HepG2 (cell line): Measurements from ENCODE around the gene CCDC150. TPM values are rescaled to one million over a fixed set of nuclear protein-coding genes. Genes with fewer than 3 reads are reported as not detected.

Experiments
- ATF7 ChIP-seq, 2 experiments: fragments of 450-650 bp in 1 of 2; sonication (generic) in 1 of 2; formaldehyde crosslinking in 1 of 2; IDR thresholded peaks; 2 replicates each; pipeline versions ENCODE4 v1.4.0 to v1.6.1; 2016 to 2020; ENCODE audit warnings: antibody characterized with exemption in 1 of 2, mild to moderate bottlenecking in 1 of 2, missing genetic modification reagents in 1 of 2
- DMAP1 ChIP-seq: IDR thresholded peaks from 2 replicates; pipeline ENCODE4 v1.6.1; 2016
- FOSL1 ChIP-seq: sonication (generic); formaldehyde crosslinking; IDR thresholded peaks from 2 replicates; pipeline ENCODE4 v1.9.0; 2021; ENCODE audit warnings: missing genetic modification reagents, borderline replicate concordance
- HNF1A ChIP-seq, 2 experiments: sonication (generic) in 1 of 2; formaldehyde crosslinking in 1 of 2; IDR thresholded peaks; 2 replicates each; pipeline versions ENCODE4 v1.4.0 to v1.6.1; 2016 to 2020; ENCODE audit warnings: borderline replicate concordance in 1 of 2, low read depth in 1 of 2, mild to moderate bottlenecking in 1 of 2, missing genetic modification reagents in 1 of 2
- NR3C1 ChIP-seq: sonication (generic); formaldehyde crosslinking; IDR thresholded peaks from 2 replicates; pipeline ENCODE4 v1.4.0; 2020; ENCODE audit warnings: missing genetic modification reagents
- RERE ChIP-seq: IDR thresholded peaks from 2 replicates; pipeline ENCODE4 v1.6.1; 2016; ENCODE audit warnings: low read depth, missing genetic modification reagents, missing compliant biosample characterization
- SP5 ChIP-seq: IDR thresholded peaks from 2 replicates; pipeline ENCODE4 v1.6.1; 2016; ENCODE audit warnings: low read depth, borderline replicate concordance
- TEAD2 ChIP-seq: sonication (generic); formaldehyde crosslinking; IDR thresholded peaks from 2 replicates; pipeline ENCODE4 v1.9.0; 2021; ENCODE audit warnings: missing genetic modification reagents
- YY1 ChIP-seq: IDR thresholded peaks from 2 replicates; pipeline ENCODE4 v1.6.1; 2011; ENCODE audit warnings: low read length, low read depth, moderate library complexity, mild to moderate bottlenecking; ENCODE audit not compliant: insufficient read depth, insufficient replicate concordance
- ZFP82 ChIP-seq: sonication (generic); formaldehyde crosslinking; IDR thresholded peaks from 2 replicates; pipeline ENCODE4 v1.5.1; 2020; ENCODE audit warnings: mild to moderate bottlenecking, missing genetic modification reagents, borderline replicate concordance
- ZNF180 ChIP-seq: sonication (generic); formaldehyde crosslinking; IDR thresholded peaks from 2 replicates; pipeline ENCODE4 v1.4.0; 2020; ENCODE audit warnings: low read depth, missing genetic modification reagents, borderline replicate concordance
- ZNF44 ChIP-seq: sonication (generic); formaldehyde crosslinking; IDR thresholded peaks from 2 replicates; pipeline ENCODE4 v1.5.1; 2020; ENCODE audit warnings: mild to moderate bottlenecking, missing genetic modification reagents
- ZNF543 ChIP-seq: sonication (generic); formaldehyde crosslinking; IDR thresholded peaks from 2 replicates; pipeline ENCODE4 v1.4.0; 2020; ENCODE audit warnings: mild to moderate bottlenecking, missing genetic modification reagents
- ZNF563 ChIP-seq: sonication (generic); formaldehyde crosslinking; IDR thresholded peaks from 2 replicates; pipeline ENCODE4 v1.8.0; 2022; ENCODE audit warnings: mild to moderate bottlenecking, moderate library complexity, missing genetic modification reagents
- ZNF83 ChIP-seq: sonication (generic); formaldehyde crosslinking; IDR thresholded peaks from 2 replicates; pipeline ENCODE4 v1.4.0; 2020; ENCODE audit warnings: missing genetic modification reagents, mild to moderate bottlenecking, borderline replicate concordance
- ZSCAN12 ChIP-seq: sonication (generic); formaldehyde crosslinking; IDR thresholded peaks from 2 replicates; pipeline ENCODE4 v1.9.0; 2021; ENCODE audit warnings: mild to moderate bottlenecking, missing genetic modification reagents
- ZSCAN9 ChIP-seq: IDR thresholded peaks from 2 replicates; pipeline ENCODE4 v1.6.1; 2016; ENCODE audit warnings: borderline replicate concordance
- polyA plus RNA-seq, 8 experiments: library from polyadenylated mRNA; depleted of rRNA in 3 of 8; stranded (reverse) in 7 of 8; unstranded in 1 of 8; fragments of >200 nt; fragmentation: Illumina TruSeq in 4 of 8; extraction: Trizol in 4 of 8; gene quantifications; 2 replicates each; pipeline versions ENCODE4 v1.2.1 to v1.2.3, GENCODE V29; 2011 to 2016; ENCODE audit warnings: low read depth in 4 of 8, missing spikeins in 1 of 8, mixed read lengths in 1 of 8; ENCODE audit not compliant: insufficient read depth in 1 of 8
- total RNA-seq, 5 experiments: library from RNA; depleted of rRNA; stranded (reverse); fragments of >200 nt; fragmentation: Illumina TruSeq; extraction: Trizol; gene quantifications; 2 replicates each; pipeline ENCODE4 v1.2.3, GENCODE V29; 2016; ENCODE audit warnings: low read depth in 1 of 5
- TF ChIP-seq, protein P1 (sequence below): sonication (generic); formaldehyde crosslinking; IDR thresholded peaks from 2 replicates; pipeline ENCODE4 v1.4.0; 2020; ENCODE audit warnings: missing genetic modification reagents

CCDC150 gene
- total and polyA plus RNA-seq, 2 of the 13 experiments (the other 11 are each of a cell fraction or from before 2014, with no cell fraction given), result 14.9 to 32.6 TPM

DNA sequence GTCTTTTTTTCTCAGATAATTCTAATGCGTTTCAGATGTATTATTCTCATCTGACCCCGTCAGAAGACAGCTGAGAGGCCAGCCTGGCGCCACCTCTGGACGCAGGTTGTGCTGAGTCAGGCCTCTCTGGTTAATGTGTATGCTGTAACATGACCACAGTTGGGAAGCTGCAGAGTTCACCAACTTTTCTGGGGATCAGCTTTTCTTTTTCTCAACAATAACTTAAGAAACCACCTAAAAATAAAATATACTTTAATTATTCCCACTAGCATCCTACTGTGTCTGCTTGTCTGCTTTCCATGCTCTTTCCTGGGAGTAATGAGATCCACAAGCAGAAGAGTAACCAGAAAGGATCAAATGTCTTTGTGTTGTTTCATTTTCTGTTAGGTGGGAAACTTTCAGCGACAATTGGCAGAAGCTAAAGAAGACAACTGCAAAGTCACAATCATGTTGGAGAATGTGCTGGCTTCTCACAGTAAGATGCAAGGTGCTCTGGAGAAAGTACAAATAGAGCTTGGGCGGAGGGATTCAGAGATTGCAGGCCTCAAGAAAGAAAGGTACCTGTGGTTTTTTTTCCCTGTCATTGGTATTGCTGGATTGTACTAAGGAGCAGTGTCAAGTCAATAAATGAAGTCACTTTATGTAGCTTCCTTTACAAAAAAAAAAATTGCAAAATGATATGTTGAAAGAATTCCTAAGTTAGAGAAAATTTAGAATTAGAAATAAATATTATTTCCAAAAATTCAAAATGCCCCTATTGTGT, 79.8 kb downstream of the CCDC150 start (continued):
- TF ChIP-seq HNF1A (IDR thresholded peaks at IDR 0.05; ENCODE audit: low read depth) (peak; percentile 67), HNF1A (CRISPR knock-in tag; IDR thresholded peaks at IDR 0.05; ENCODE audit: borderline replicate concordance) (peak; percentile 45; the same call in 1 of the 2 replicates), ZSCAN9 (CRISPR knock-in tag) (0 out of 2 replicates have a peak, but pooled peaks have one; percentile 28), YY1 (no peak), TEAD2 (CRISPR knock-in tag) (no peak), ZNF543 (CRISPR knock-in tag) (no peak), ZNF563 (CRISPR knock-in tag) (no peak), NR3C1 (no peak), ZFP82 (CRISPR knock-in tag) (no peak), ZNF83 (CRISPR knock-in tag) (no peak), ATF7 (IDR thresholded peaks at IDR 0.05) (no peak), ATF7 (CRISPR knock-in tag; IDR thresholded peaks at IDR 0.05) (no peak), ZSCAN12 (no peak), RERE (CRISPR knock-in tag) (no peak), ZNF44 (CRISPR knock-in tag) (no peak), FOSL1 (no peak), ZNF180 (CRISPR knock-in tag) (no peak), SP5 (CRISPR knock-in tag) (no peak), DMAP1 (CRISPR knock-in tag) (peak; percentile 69)
- TF ChIP-seq, protein P1, sequence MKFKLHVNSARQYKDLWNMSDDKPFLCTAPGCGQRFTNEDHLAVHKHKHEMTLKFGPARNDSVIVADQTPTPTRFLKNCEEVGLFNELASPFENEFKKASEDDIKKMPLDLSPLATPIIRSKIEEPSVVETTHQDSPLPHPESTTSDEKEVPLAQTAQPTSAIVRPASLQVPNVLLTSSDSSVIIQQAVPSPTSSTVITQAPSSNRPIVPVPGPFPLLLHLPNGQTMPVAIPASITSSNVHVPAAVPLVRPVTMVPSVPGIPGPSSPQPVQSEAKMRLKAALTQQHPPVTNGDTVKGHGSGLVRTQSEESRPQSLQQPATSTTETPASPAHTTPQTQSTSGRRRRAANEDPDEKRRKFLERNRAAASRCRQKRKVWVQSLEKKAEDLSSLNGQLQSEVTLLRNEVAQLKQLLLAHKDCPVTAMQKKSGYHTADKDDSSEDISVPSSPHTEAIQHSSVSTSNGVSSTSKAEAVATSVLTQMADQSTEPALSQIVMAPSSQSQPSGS (CRISPR knock-in tag), result no peak
